ENCODE data around the gene APOLD1.

GRCh38 chr12:12799163-12799920, 13.9 kb downstream of the APOLD1 start:
- TF ChIP-seq, protein P1, sequence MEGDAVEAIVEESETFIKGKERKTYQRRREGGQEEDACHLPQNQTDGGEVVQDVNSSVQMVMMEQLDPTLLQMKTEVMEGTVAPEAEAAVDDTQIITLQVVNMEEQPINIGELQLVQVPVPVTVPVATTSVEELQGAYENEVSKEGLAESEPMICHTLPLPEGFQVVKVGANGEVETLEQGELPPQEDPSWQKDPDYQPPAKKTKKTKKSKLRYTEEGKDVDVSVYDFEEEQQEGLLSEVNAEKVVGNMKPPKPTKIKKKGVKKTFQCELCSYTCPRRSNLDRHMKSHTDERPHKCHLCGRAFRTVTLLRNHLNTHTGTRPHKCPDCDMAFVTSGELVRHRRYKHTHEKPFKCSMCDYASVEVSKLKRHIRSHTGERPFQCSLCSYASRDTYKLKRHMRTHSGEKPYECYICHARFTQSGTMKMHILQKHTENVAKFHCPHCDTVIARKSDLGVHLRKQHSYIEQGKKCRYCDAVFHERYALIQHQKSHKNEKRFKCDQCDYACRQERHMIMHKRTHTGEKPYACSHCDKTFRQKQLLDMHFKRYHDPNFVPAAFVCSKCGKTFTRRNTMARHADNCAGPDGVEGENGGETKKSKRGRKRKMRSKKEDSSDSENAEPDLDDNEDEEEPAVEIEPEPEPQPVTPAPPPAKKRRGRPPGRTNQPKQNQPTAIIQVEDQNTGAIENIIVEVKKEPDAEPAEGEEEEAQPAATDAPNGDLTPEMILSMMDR (IDR thresholded peaks at IDR 0.05; ENCODE audit: low read length), result no peak
- TF ChIP-seq EZH2 (optimal IDR thresholded peaks at IDR 0.05; ENCODE audit: low read depth, low read length), result no peak
- TF ChIP-seq EZH2phosphoT487 (IDR thresholded peaks at IDR 0.05; ENCODE audit: low read length), result no peak

Measured in MM.1S (cell line).